Lung (tissue), 12 donors: ENCODE results near the gene STAT3. TPM values are rescaled to one million over a fixed set of nuclear protein-coding genes. Genes with fewer than 3 reads are reported as not detected.
"Not testable (repeated sequence)": the region's sequence is repeated elsewhere in the genome, so short reads cannot be mapped to it uniquely, and the experiment has no call there.

Experiments used
- ATAC-seq: fragments of 200-7000 bp; cut with Tn5 transposase; one replicate; pipeline ENCODE4 v1.9.1; 2020; ENCODE audit warnings: moderate number of reproducible peaks; ENCODE audit not compliant: insufficient read depth, low FRiP score
- DNase-seq, 3 donors: peaks; one replicate each; pipeline ENCODE4 v3.0.0-alpha.2; 2013 to 2017
- H3K27ac ChIP-seq, 2 donors: one replicate each; pipeline ENCODE4 v1.5.1; 2013; ENCODE audit warnings: mild to moderate bottlenecking in 2 of 2, moderate library complexity in 2 of 2, control low read depth in 1 of 2, inconsistent platforms in 1 of 2, low read depth in 1 of 2, low read length in 1 of 2
- H3K27me3 ChIP-seq, 3 donors: one replicate each; pipeline ENCODE4 v1.5.1; 2013; ENCODE audit warnings: low read length in 2 of 3; ENCODE audit not compliant: control insufficient read depth in 3 of 3, insufficient read depth in 3 of 3
- H3K36me3 ChIP-seq, 4 donors: one replicate each; pipeline ENCODE4 v1.5.1; 2013; ENCODE audit warnings: low read length in 4 of 4, mild to moderate bottlenecking in 1 of 4, moderate library complexity in 1 of 4; ENCODE audit not compliant: control insufficient read depth in 4 of 4, insufficient read depth in 4 of 4
- H3K4me1 ChIP-seq, 5 donors: one replicate each; pipeline ENCODE4 v1.5.1; 2013; ENCODE audit warnings: low read length in 5 of 5, mild to moderate bottlenecking in 2 of 5, moderate library complexity in 1 of 5; ENCODE audit not compliant: control insufficient read depth in 5 of 5, insufficient read depth in 5 of 5
- H3K4me3 ChIP-seq: one replicate; pipeline ENCODE4 v1.5.1; 2013; ENCODE audit warnings: mild to moderate bottlenecking, control low read depth, moderate library complexity
- H3K9ac ChIP-seq, 2 donors: one replicate each; pipeline ENCODE4 v1.5.1; 2013; ENCODE audit warnings: low read length in 2 of 2, control low read depth in 1 of 2; ENCODE audit not compliant: insufficient read depth in 1 of 2
- H3K9me3 ChIP-seq, 4 donors: one replicate each; pipeline ENCODE4 v1.5.1; 2013; ENCODE audit warnings: low read length in 3 of 4, mild to moderate bottlenecking in 1 of 4, moderate library complexity in 1 of 4; ENCODE audit not compliant: control insufficient read depth in 4 of 4, insufficient read depth in 3 of 4
- CTCF ChIP-seq: IDR thresholded peaks from 2 replicates; pipeline ENCODE4 v1.5.1; 2012; ENCODE audit warnings: mild to moderate bottlenecking; ENCODE audit errors: control extremely low read depth, extremely low read depth
- WGBS, 2 donors: extraction: QIAGEN DNeasy Blood & Tissue Kit; methylation state at CpG; one replicate each; pipeline ENCODE4 v1.1.7; 2013; 5-methylcytosine and 5-hydroxymethylcytosine counted together
- polyA plus RNA-seq, 2 donors: library from polyadenylated mRNA; stranded (reverse); fragments of 200-250 nt; gene quantifications; one replicate each; pipeline ENCODE4 v1.2.1, GENCODE V29; 2013
- total RNA-seq, 2 donors: library from RNA; depleted of rRNA in 1 of 2; stranded (reverse); fragments of >200 nt in 1 of 2; gene quantifications; one replicate each; pipeline ENCODE4 v1.2.1, GENCODE V29; 2014 to 2021
- donor health status: control.
- donor health status: control.
- donor health status: Bipolar disorder and iron deficiency.
- donor health status: healthy.
- donor health status: DM: yes; HTN: yes; CAD: no.

The STAT3 gene
- total and polyA plus RNA-seq, 4 donors: 69.9 to 297 (median 239) TPM

- H3K9me3 ChIP-seq, H3K36me3 ChIP-seq, H3K27me3 ChIP-seq, H3K9ac ChIP-seq, ATAC-seq, DNase-seq, H3K4me3 ChIP-seq: not testable (repeated sequence)
- peaks cover 0 to 48% (median 0%) of the 10 kb centered on the region in 5 donors for H3K4me1 ChIP-seq
- WGBS, 2 donors: 57 to 67% methylated on average over 13 of the region's 13 CpGs
- peak overlapping the region in 1 of 2 donors; percentile 64 for H3K27ac ChIP-seq
Measured at GRCh38 chr17:42366176-42367023, 21.8 kb downstream of the STAT3 start.

- no peak overlapping the region for H3K9ac ChIP-seq
- H3K9me3 ChIP-seq: no peaks in the 10 kb centered on the region
- H3K4me1 ChIP-seq: peaks cover 0 to 55% (median 0%) of the 10 kb centered on the region in 5 donors
- 91 to 93% methylated on average over 9 of the region's 9 CpGs for WGBS, 2 donors
- H3K27me3 ChIP-seq: no peaks in the 10 kb centered on the region
- H3K4me3 ChIP-seq: no peak overlapping the region
- TF ChIP-seq CTCF: no peak
- H3K27ac ChIP-seq: no peak overlapping the region
- DNase-seq (no peak), ATAC-seq (no peak)
- H3K36me3 ChIP-seq: peaks cover 0 to 2% (median under 1%) of the 10 kb centered on the region in 4 donors
Measured at GRCh38 chr17:42365136-42365535, 23.1 kb downstream of the STAT3 start.

- no peak for TF ChIP-seq CTCF
- Histone ChIP-seq H3K27ac (peak overlapping the region in 1 of 2 donors; percentile 33), H3K36me3 (peaks cover 0 to 2% (median under 1%) of the 10 kb centered on the region in 4 donors), H3K9me3 (no peaks in the 10 kb centered on the region), H3K9ac (no peak overlapping the region), H3K27me3 (no peaks in the 10 kb centered on the region), H3K4me1 (peaks cover 0 to 58% (median 0%) of the 10 kb centered on the region in 5 donors), H3K4me3 (no peak overlapping the region)
- no peak for ATAC-seq
- 51 to 60% methylated on average over 7 of the region's 7 CpGs for WGBS, 2 donors
- DNase-seq: no peak
Measured at GRCh38 chr17:42363767-42364585, 24.3 kb downstream of the STAT3 start.

GRCh38 chr17:42363231-42363630 is 25.0 kb downstream of the STAT3 start:
- Histone ChIP-seq H3K4me1 (peaks cover 0 to 59% (median 0%) of the 10 kb centered on the region in 5 donors), H3K36me3 (peaks cover 0 to 2% (median under 1%) of the 10 kb centered on the region in 4 donors)

More at GRCh38 chr17:42363231-42363630, 25.0 kb downstream of the STAT3 start:
- Histone ChIP-seq H3K9me3 (no peaks in the 10 kb centered on the region), H3K27me3 (no peaks in the 10 kb centered on the region), H3K9ac (no peak overlapping the region), H3K4me3 (no peak overlapping the region), H3K27ac (no peak overlapping the region)
- 57 to 86% methylated on average over 1 of the region's 1 CpG for WGBS, 2 donors
- DNase-seq (no peak), ATAC-seq (no peak)
- TF ChIP-seq CTCF: no peak
